Gastroesophageal sphincter (tissue), 4 donors: ENCODE measurements around the gene JPT1. TPM values are rescaled to one million over a fixed set of nuclear protein-coding genes. Genes with fewer than 3 reads are reported as not detected.
A peak's percentile ranks its signal among the peaks of the same experiment; 100 is the strongest.

Experiments used
- ATAC-seq: fragments of 150-250 bp; one replicate; pipeline ENCODE4 v1.9.1; 2016; ENCODE audit warnings: mild to moderate bottlenecking, moderate library complexity
- H3K27ac ChIP-seq, 4 donors: fragments of 200-600 bp; sonication (generic) in 3 of 4; 1 replicate in 3 of 4; 2 replicates in 1 of 4; pipeline ENCODE4 v1.5.1; 2016 to 2019
- H3K27me3 ChIP-seq: fragments of 200-600 bp; sonication (generic); one replicate; pipeline ENCODE4 v1.5.1; 2019
- H3K36me3 ChIP-seq, 2 donors: fragments of 200-600 bp; sonication (generic); one replicate each; pipeline ENCODE4 v1.5.1; 2019; ENCODE audit warnings: control low read depth in 1 of 2
- H3K4me1 ChIP-seq, 3 donors: fragments of 200-600 bp; sonication (generic); 1 replicate in 2 of 3; 2 replicates in 1 of 3; pipeline ENCODE4 v1.5.1; 2016 to 2019; ENCODE audit warnings: control low read depth in 2 of 3
- H3K4me3 ChIP-seq, 2 donors: fragments of 200-600 bp; sonication (generic); one replicate each; pipeline ENCODE4 v1.5.1; 2019; ENCODE audit warnings: mild to moderate bottlenecking in 1 of 2, moderate library complexity in 1 of 2
- H3K9me3 ChIP-seq, 3 donors: fragments of 200-600 bp; sonication (generic); one replicate each; pipeline ENCODE4 v1.5.1; 2017 to 2019; ENCODE audit warnings: control low read depth in 2 of 3
- CTCF ChIP-seq, 4 experiments: fragments of 200-600 bp in 2 of 4; fragments of 450-650 bp in 2 of 4; sonication (generic) in 1 of 4; IDR thresholded peaks; one replicate each; pipeline ENCODE4 v1.5.1; 2017 to 2019; ENCODE audit warnings: antibody characterized with exemption in 4 of 4, mild to moderate bottlenecking in 2 of 4, moderate library complexity in 2 of 4
- EP300 ChIP-seq: sonication (generic); formaldehyde crosslinking; IDR thresholded peaks from one replicate; pipeline ENCODE4 v1.6.1; 2017; ENCODE audit warnings: antibody characterized with exemption, mild to moderate bottlenecking
- POLR2A ChIP-seq, 2 donors: fragments of 450-650 bp; IDR thresholded peaks; one replicate each; pipeline ENCODE4 v1.6.1; 2017; ENCODE audit warnings: antibody characterized with exemption in 2 of 2, mild to moderate bottlenecking in 2 of 2, moderate library complexity in 1 of 2
- POLR2AphosphoS5 ChIP-seq: sonication (generic); formaldehyde crosslinking; IDR thresholded peaks from one replicate; pipeline ENCODE4 v1.6.1; 2017; ENCODE audit warnings: antibody characterized with exemption
- WGBS, 2 donors: methylation state at CpG; one replicate each; pipeline ENCODE4 v1.1.5; 2018; ENCODE audit warnings: low coverage in 1 of 2; 5-methylcytosine and 5-hydroxymethylcytosine counted together
- total RNA-seq, 4 donors: library from RNA; depleted of rRNA; stranded (reverse); fragments of >200 nt; gene quantifications; one replicate each; pipeline ENCODE4 v1.1.0, GENCODE V29; 2016

Gene JPT1
- total RNA-seq, 4 donors from 2014 or later, result 9.3 to 48.5 (median 25.0) TPM

- Histone ChIP-seq H3K36me3 (peaks cover 0 to 29% of the 10 kb centered on the region in 2 donors), H3K9me3 (no peaks in the 10 kb centered on the region), H3K27me3 (no peaks in the 10 kb centered on the region), H3K27ac (peak overlapping the region; percentile 91 to 100 (median 99)), H3K4me1 (peaks cover 0 to 50% (median 10%) of the 10 kb centered on the region in 3 donors), H3K4me3 (peak overlapping the region; percentile 64 to 72)
- no peak for ATAC-seq
- TF ChIP-seq EP300, result no peak
- no peak for TF ChIP-seq POLR2A (IDR thresholded peaks at IDR 0.05)
- TF ChIP-seq CTCF (IDR thresholded peaks at IDR 0.05), result no peak
- no peak for TF ChIP-seq POLR2AphosphoS5
- WGBS, 2 donors, result 0% methylated on average over 12 to 22 of the region's 34 CpGs
Measured at GRCh38 chr17:75181608-75182318, 27.5 kb upstream of the JPT1 start.

- 4 to 5% methylated on average over 4 to 8 of the region's 8 CpGs for WGBS, 2 donors
- Histone ChIP-seq H3K36me3 (peaks cover 0 to 35% of the 10 kb centered on the region in 2 donors), H3K9me3 (no peaks in the 10 kb centered on the region), H3K27me3 (no peaks in the 10 kb centered on the region), H3K4me1 (peaks cover 0 to 52% (median 10%) of the 10 kb centered on the region in 3 donors), H3K4me3 (peak overlapping the region; percentile 64 to 72), H3K27ac (peak overlapping the region in 2 of 4 donors; percentile 99)
- TF ChIP-seq POLR2A (IDR thresholded peaks at IDR 0.05) (no peak), CTCF (IDR thresholded peaks at IDR 0.05) (no peak), EP300 (no peak), POLR2AphosphoS5 (no peak)
- no peak for ATAC-seq
Measured at GRCh38 chr17:75181110-75181509, 26.8 kb upstream of the JPT1 start.

GRCh38 chr17:75178453-75178852 lies 24.1 kb upstream of the JPT1 start:
- no peak for ATAC-seq
- peaks cover 0 to 73% (median 10%) of the 10 kb centered on the region in 3 donors for H3K4me1 ChIP-seq
- H3K4me3 ChIP-seq, result no peak overlapping the region
- H3K27me3 ChIP-seq, result no peaks in the 10 kb centered on the region
- peaks cover 0 to 62% of the 10 kb centered on the region in 2 donors for H3K36me3 ChIP-seq
- no peak overlapping the region for H3K27ac ChIP-seq
- no peak for TF ChIP-seq EP300
- TF ChIP-seq POLR2A (IDR thresholded peaks at IDR 0.05), result no peak
- TF ChIP-seq CTCF (IDR thresholded peaks at IDR 0.05), result no peak
- TF ChIP-seq POLR2AphosphoS5, result no peak
- no peaks in the 10 kb centered on the region for H3K9me3 ChIP-seq
- 87 to 92% methylated on average over 2 to 4 of the region's 6 CpGs for WGBS, 2 donors

- Histone ChIP-seq H3K9me3 (no peaks in the 10 kb centered on the region), H3K4me1 (peaks cover 0 to 85% (median 10%) of the 10 kb centered on the region in 3 donors), H3K27me3 (no peaks in the 10 kb centered on the region), H3K27ac (no peak overlapping the region), H3K4me3 (no peak overlapping the region), H3K36me3 (peaks cover 0 to 78% of the 10 kb centered on the region in 2 donors)
- TF ChIP-seq EP300 (no peak), POLR2AphosphoS5 (no peak), CTCF (IDR thresholded peaks at IDR 0.05) (no peak), POLR2A (IDR thresholded peaks at IDR 0.05) (no peak)
- no peak for ATAC-seq
- 81 to 92% methylated on average over 4 of the region's 5 CpGs for WGBS, 2 donors
Measured at GRCh38 chr17:75176625-75177024, 22.3 kb upstream of the JPT1 start.

GRCh38 chr17:75174996-75175395 lies 20.7 kb upstream of the JPT1 start:
- TF ChIP-seq POLR2AphosphoS5 (no peak), EP300 (no peak), CTCF (IDR thresholded peaks at IDR 0.05) (no peak), POLR2A (IDR thresholded peaks at IDR 0.05) (no peak)
- ATAC-seq, result no peak
- Histone ChIP-seq H3K27ac (no peak overlapping the region), H3K4me3 (no peak overlapping the region), H3K9me3 (no peaks in the 10 kb centered on the region), H3K36me3 (peaks cover 0 to 90% of the 10 kb centered on the region in 2 donors), H3K4me1 (peaks cover 0 to 78% (median 5%) of the 10 kb centered on the region in 3 donors), H3K27me3 (no peaks in the 10 kb centered on the region)
- WGBS, 2 donors, result 90 to 92% methylated on average over 5 to 8 of the region's 11 CpGs
